Activated CD4-positive, alpha-beta memory T cell treated with anti-CD3 and anti-CD28 coated beads, Interleukin-2, amount 10 ng/mL, durations not matched to agents 7 days and 5 days (primary cell): ENCODE measurements around the gene TM4SF1. TPM values are rescaled to one million over a fixed set of nuclear protein-coding genes. Genes with fewer than 3 reads are reported as not detected.
"Not testable (repeated sequence)": the region's sequence is repeated elsewhere in the genome, so short reads cannot be mapped to it uniquely, and the experiment has no call there.

Experiments
- CTCF ChIA-PET: fragments of 350-600 bp; sonication (Branson Sonifier 250); formaldehyde crosslinking; loops from one replicate; lab custom pipeline; 2021; ENCODE audit warnings: antibody characterized with exemption, inconsistent platforms; lab: Charles Lee
- POLR2A ChIA-PET: fragments of 350-600 bp; sonication (Branson Sonifier 250); formaldehyde crosslinking; loops from one replicate; lab custom pipeline; 2021; ENCODE audit warnings: antibody characterized with exemption; lab: Charles Lee
- DNase-seq: peaks from one replicate; pipeline ENCODE4 v3.0.0-alpha.2; 2020
- H3K27ac Mint-ChIP-seq: one replicate; pipeline ENCODE4 v1.8.0; 2021; ENCODE audit warnings: mild to moderate bottlenecking, mixed read lengths
- H3K27me3 Mint-ChIP-seq: one replicate; pipeline ENCODE4 v1.8.0; 2021; ENCODE audit warnings: mixed read lengths
- H3K36me3 Mint-ChIP-seq: one replicate; pipeline ENCODE4 v1.8.0; 2021; ENCODE audit warnings: low read depth, mixed read lengths
- H3K4me1 Mint-ChIP-seq: one replicate; pipeline ENCODE4 v1.8.0; 2021; ENCODE audit warnings: mixed read lengths
- H3K4me3 Mint-ChIP-seq: one replicate; pipeline ENCODE4 v1.8.0; 2021; ENCODE audit warnings: mild to moderate bottlenecking, mixed read lengths
- H3K9me3 Mint-ChIP-seq: one replicate; pipeline ENCODE4 v1.8.0; 2021; ENCODE audit warnings: mixed read lengths
- total RNA-seq, 2 experiments: library from RNA; stranded (reverse); gene quantifications; one replicate each; pipeline ENCODE4 v1.2.3, GENCODE V29; 2021

The TM4SF1 gene
- total RNA-seq, 2 experiments from 2014 or later = not detected

GRCh38 chr3:149388531-149389417 lies 11.3 kb upstream of the TM4SF1 start:
- Mint-ChIP-seq H3K27ac (no peak overlapping the region), H3K4me1 (no peaks in the 10 kb centered on the region), H3K36me3 (no peaks in the 10 kb centered on the region), H3K4me3 (no peak overlapping the region), H3K27me3 (peaks cover 6% of the 10 kb centered on the region), H3K9me3 (no peaks in the 10 kb centered on the region)
- DNase-seq = no peak
- CTCF ChIA-PET = no interaction called here
- POLR2A ChIA-PET = no interaction called here

- no peak for DNase-seq
- Mint-ChIP-seq H3K27me3 (peaks cover 8% of the 10 kb centered on the region), H3K9me3 (no peaks in the 10 kb centered on the region), H3K36me3 (no peaks in the 10 kb centered on the region), H3K27ac (no peak overlapping the region), H3K4me3 (no peak overlapping the region), H3K4me1 (no peaks in the 10 kb centered on the region)
- ChIA-PET POLR2A (no interaction called here), CTCF (no interaction called here)
These were observed 10.6 kb upstream of the TM4SF1 start for GRCh38 chr3:149388001-149388440.

GRCh38 chr3:149386299-149386606 lies 8.8 kb upstream of the TM4SF1 start:
- CTCF ChIA-PET = no interaction called here
- no peaks in the 10 kb centered on the region for H3K36me3 Mint-ChIP-seq
- H3K27ac Mint-ChIP-seq = no peak overlapping the region
- H3K9me3 Mint-ChIP-seq = no peaks in the 10 kb centered on the region
- no peak for DNase-seq
- POLR2A ChIA-PET = no interaction called here
- H3K4me1 Mint-ChIP-seq = no peaks in the 10 kb centered on the region
- H3K4me3 Mint-ChIP-seq = no peak overlapping the region
- H3K27me3 Mint-ChIP-seq = peaks cover 8% of the 10 kb centered on the region

- no peaks in the 10 kb centered on the region for H3K9me3 Mint-ChIP-seq
- H3K27me3 Mint-ChIP-seq = peaks cover 8% of the 10 kb centered on the region
- no peaks in the 10 kb centered on the region for H3K36me3 Mint-ChIP-seq
- no peak for DNase-seq
- ChIA-PET POLR2A (no interaction called here), CTCF (no interaction called here)
- no peak overlapping the region for H3K4me3 Mint-ChIP-seq
- no peaks in the 10 kb centered on the region for H3K4me1 Mint-ChIP-seq
- no peak overlapping the region for H3K27ac Mint-ChIP-seq
These were observed 8.3 kb upstream of the TM4SF1 start for GRCh38 chr3:149385617-149386298.

- Mint-ChIP-seq H3K9me3 (no peaks in the 10 kb centered on the region), H3K27me3 (peaks cover 8% of the 10 kb centered on the region), H3K27ac (no peak overlapping the region), H3K36me3 (no peaks in the 10 kb centered on the region), H3K4me3 (no peak overlapping the region), H3K4me1 (no peaks in the 10 kb centered on the region)
- no peak for DNase-seq
- CTCF ChIA-PET = no interaction called here
- POLR2A ChIA-PET = no interaction called here
These were observed 7.5 kb upstream of the TM4SF1 start for GRCh38 chr3:149384911-149385321.

- H3K27me3 Mint-ChIP-seq = peaks cover 8% of the 10 kb centered on the region
- ChIA-PET CTCF (no interaction called here), POLR2A (no interaction called here)
- no peaks in the 10 kb centered on the region for H3K9me3 Mint-ChIP-seq
- no peaks in the 10 kb centered on the region for H3K36me3 Mint-ChIP-seq
- no peak overlapping the region for H3K27ac Mint-ChIP-seq
- no peaks in the 10 kb centered on the region for H3K4me1 Mint-ChIP-seq
- DNase-seq = no peak
- H3K4me3 Mint-ChIP-seq = no peak overlapping the region
These were observed 6.7 kb upstream of the TM4SF1 start for GRCh38 chr3:149384167-149384566.

- Mint-ChIP-seq H3K4me1 (no peaks in the 10 kb centered on the region), H3K27ac (no peak overlapping the region), H3K27me3 (peaks cover 8% of the 10 kb centered on the region), H3K4me3 (no peak overlapping the region), H3K9me3 (no peaks in the 10 kb centered on the region), H3K36me3 (no peaks in the 10 kb centered on the region)
- POLR2A ChIA-PET = no interaction called here
- CTCF ChIA-PET = no interaction called here
- no peak for DNase-seq
These were observed 6.3 kb upstream of the TM4SF1 start for GRCh38 chr3:149383703-149384102.

- Mint-ChIP-seq H3K9me3 (no peaks in the 10 kb centered on the region), H3K27ac (no peak overlapping the region), H3K27me3 (peaks cover 4% of the 10 kb centered on the region), H3K4me1 (no peaks in the 10 kb centered on the region), H3K36me3 (no peaks in the 10 kb centered on the region), H3K4me3 (no peak overlapping the region)
- ChIA-PET CTCF (interaction anchor here (0.6 kb wide), 1 partner anchor 9 kb away, joined by 6 read pairs; no protein-coding TSS in a partner anchor), POLR2A (no interaction called here)
- no peak for DNase-seq
These were observed 5.1 kb upstream of the TM4SF1 start for GRCh38 chr3:149382518-149382917.

- Mint-ChIP-seq H3K9me3 (no peaks in the 10 kb centered on the region), H3K27ac (no peak overlapping the region), H3K36me3 (no peaks in the 10 kb centered on the region), H3K4me3 (no peak overlapping the region), H3K4me1 (no peaks in the 10 kb centered on the region), H3K27me3 (peaks cover 4% of the 10 kb centered on the region)
- no peak for DNase-seq
- ChIA-PET POLR2A (no interaction called here), CTCF (no interaction called here)
These were observed 4.6 kb upstream of the TM4SF1 start for GRCh38 chr3:149382101-149382467.

GRCh38 chr3:149381173-149382100 lies 4.0 kb upstream of the TM4SF1 start:
- Mint-ChIP-seq H3K9me3 (no peaks in the 10 kb centered on the region), H3K36me3 (no peaks in the 10 kb centered on the region), H3K4me3 (no peak overlapping the region), H3K4me1 (no peaks in the 10 kb centered on the region), H3K27me3 (peaks cover 2% of the 10 kb centered on the region), H3K27ac (no peak overlapping the region)
- no peak for DNase-seq
- ChIA-PET POLR2A (no interaction called here), CTCF (no interaction called here)

- H3K4me1 Mint-ChIP-seq, H3K36me3 Mint-ChIP-seq, CTCF ChIA-PET, H3K4me3 Mint-ChIP-seq, DNase-seq, H3K27me3 Mint-ChIP-seq, H3K9me3 Mint-ChIP-seq, POLR2A ChIA-PET, H3K27ac Mint-ChIP-seq: not testable (repeated sequence)
These were observed 2.8 kb upstream of the TM4SF1 start for GRCh38 chr3:149380220-149380619.

- no peaks in the 10 kb centered on the region for H3K9me3 Mint-ChIP-seq
- no peak for DNase-seq
These were observed 1.2 kb upstream of the TM4SF1 start for GRCh38 chr3:149378478-149379309.

More at GRCh38 chr3:149378478-149379309, 1.2 kb upstream of the TM4SF1 start:
- H3K27me3 Mint-ChIP-seq = peaks cover 5% of the 10 kb centered on the region
- H3K27ac Mint-ChIP-seq = no peak overlapping the region
- no peaks in the 10 kb centered on the region for H3K36me3 Mint-ChIP-seq
- no peak overlapping the region for H3K4me3 Mint-ChIP-seq
- no peaks in the 10 kb centered on the region for H3K4me1 Mint-ChIP-seq
- POLR2A ChIA-PET = no interaction called here
- CTCF ChIA-PET = no interaction called here
